Panc1 (cell line): ENCODE measurements around the gene POLD2. TPM values are rescaled to one million over a fixed set of nuclear protein-coding genes. Genes with fewer than 3 reads are reported as not detected.

Source experiments
- ATAC-seq: fragments of 200-7000 bp; cut with Tn5 transposase; 2 replicates; pipeline ENCODE4 v1.9.1; 2020; ENCODE audit warnings: mild to moderate bottlenecking, moderate library complexity
- BruUV-seq: library from RNA; stranded (reverse); fragments of 400-500 nt; replicated peaks from 2 replicates; lab custom pipeline; 2021; lab: Mats Ljungman, UMichigan
- CTCF ChIA-PET: fragments of 300-600 bp; sonication (Branson Sonifier 250); formaldehyde crosslinking; loops from one replicate; lab custom pipeline; 2022; ENCODE audit warnings: antibody characterized with exemption; lab: Charles Lee
- POLR2A ChIA-PET: fragments of 300-600 bp; sonication (Branson Sonifier 250); formaldehyde crosslinking; loops from one replicate; lab custom pipeline; 2022; ENCODE audit warnings: antibody characterized with exemption; lab: Charles Lee
- DNase-seq: peaks from one replicate; pipeline ENCODE4 v3.0.0-alpha.2; 2010; ENCODE audit warnings: low read depth, low spot score
- H3K27ac ChIP-seq: 2 replicates; pipeline ENCODE4 v1.5.1; 2011; ENCODE audit warnings: mild to moderate bottlenecking, low read length, inconsistent platforms
- H3K27me3 ChIP-seq: fragments of 200-500 bp; sonication (Bioruptor generic); 2 replicates; pipeline ENCODE4 v1.6.0; 2014; ENCODE audit warnings: low read length, inconsistent platforms; ENCODE audit not compliant: control insufficient read depth, insufficient read depth
- H3K36me3 ChIP-seq: fragments of 200-500 bp; sonication (Bioruptor generic); 2 replicates; pipeline ENCODE4 v1.5.1; 2014; ENCODE audit warnings: inconsistent platforms, mild to moderate bottlenecking, low read length, moderate library complexity; ENCODE audit not compliant: control insufficient read depth, insufficient read depth
- H3K4me1 ChIP-seq: 2 replicates; pipeline ENCODE4 v1.5.1; 2011; ENCODE audit warnings: inconsistent platforms, mild to moderate bottlenecking, low read length, moderate library complexity; ENCODE audit not compliant: control insufficient read depth, insufficient read depth
- H3K4me3 ChIP-seq, 2 experiments: 2 replicates each; pipeline ENCODE4 v1.5.1; 2011 to 2012; ENCODE audit warnings: low read depth in 2 of 2, low read length in 2 of 2, mild to moderate bottlenecking in 2 of 2, inconsistent platforms in 1 of 2, moderate library complexity in 1 of 2
- H3K9me3 ChIP-seq: fragments of 200-500 bp; sonication (Bioruptor generic); 2 replicates; pipeline ENCODE4 v1.5.1; 2014; ENCODE audit warnings: low read depth, mild to moderate bottlenecking, inconsistent platforms, low read length, moderate library complexity; ENCODE audit not compliant: control insufficient read depth, insufficient read depth
- CTCF ChIP-seq: fragments of 450-650 bp; IDR thresholded peaks from 2 replicates; pipeline ENCODE4 v1.5.1; 2017; ENCODE audit warnings: mild to moderate bottlenecking
- POLR2AphosphoS5 ChIP-seq: IDR thresholded peaks from 2 replicates; pipeline ENCODE4 v1.6.1; 2012; ENCODE audit warnings: mild to moderate bottlenecking, low read depth, low read length, moderate library complexity
- REST ChIP-seq, 2 experiments: IDR thresholded peaks; 2 replicates each; pipeline ENCODE4 v1.6.1; 2011 to 2012; ENCODE audit warnings: low read depth in 2 of 2, control low read depth in 1 of 2, low read length in 1 of 2, mild to moderate bottlenecking in 1 of 2, moderate library complexity in 1 of 2; ENCODE audit not compliant: insufficient read depth in 1 of 2
- SIN3A ChIP-seq: IDR thresholded peaks from 2 replicates; pipeline ENCODE4 v1.6.1; 2012; ENCODE audit warnings: low read depth, mild to moderate bottlenecking, low read length, moderate library complexity, borderline replicate concordance; ENCODE audit not compliant: insufficient read depth
- TCF7L2 ChIP-seq: IDR thresholded peaks from 2 replicates; pipeline ENCODE4 v1.6.1; 2011; ENCODE audit warnings: mild to moderate bottlenecking, low read depth, low read length, inconsistent platforms
- in situ Hi-C: cut with HindIII; loops from 2 replicates; pipeline ENCODE4 v1.10.0; 2016; ENCODE audit warnings: low sequenced_read_pairs, low pct_unique_long_range_greater_than_20kb
- intact Hi-C: fragments of 100-400 bp; cut with micrococcal nuclease; formaldehyde crosslinking; loops from one replicate; pipeline ENCODE4 v1.10.0; 2022; ENCODE audit not compliant: unreplicated experiment
- total RNA-seq: library from RNA; stranded (reverse); gene quantifications from one replicate; pipeline ENCODE4 v1.2.1, GENCODE V29; 2021; ENCODE audit not compliant: unreplicated experiment

The POLD2 gene
- total RNA-seq, 1 experiment from 2014 or later, result 195 TPM

- ATAC-seq, result no peak
- CTCF ChIA-PET, result interaction anchor here (0.6 kb wide), 1 partner anchor 10 kb away, joined by 7 read pairs; no protein-coding TSS in a partner anchor
- in situ Hi-C loops, result no loop called here
- Histone ChIP-seq H3K9me3 (no peaks in the 10 kb centered on the region), H3K4me1 (peaks cover 10% of the 10 kb centered on the region; the same call in 1 of the 2 replicates), H3K27me3 (no peaks in the 10 kb centered on the region), H3K27ac (no peak overlapping the region), H3K36me3 (no peaks in the 10 kb centered on the region; the same call in 1 of the 2 replicates), H3K4me3 (no peak overlapping the region)
- no TSS peak for BruUV-seq
- POLR2A ChIA-PET, result no interaction called here
- intact Hi-C loops, result no loop called here
- DNase-seq, result no peak
- TF ChIP-seq SIN3A (no peak), TCF7L2 (no peak), CTCF (no peak), REST (IDR thresholded peaks at IDR 0.05; ENCODE audit: insufficient read depth in 1 of 2, low read depth in 2 of 2, low read length in 1 of 2) (no peak), POLR2AphosphoS5 (no peak)
Measured at GRCh38 chr7:44079331-44080021, 43.9 kb downstream of the POLD2 start.

GRCh38 chr7:44078521-44078920 is 44.8 kb downstream of the POLD2 start:
- intact Hi-C loops (no loop called here), in situ Hi-C loops (no loop called here)
- H3K4me3 ChIP-seq, result no peak overlapping the region
- no peak overlapping the region for H3K27ac ChIP-seq
- no peaks in the 10 kb centered on the region for H3K9me3 ChIP-seq
- TF ChIP-seq TCF7L2 (no peak), REST (IDR thresholded peaks at IDR 0.05; ENCODE audit: insufficient read depth in 1 of 2, low read depth in 2 of 2, low read length in 1 of 2) (no peak), SIN3A (no peak), CTCF (no peak), POLR2AphosphoS5 (no peak)
- no peak for ATAC-seq
- BruUV-seq, result no TSS peak
- CTCF ChIA-PET, result no interaction called here
- POLR2A ChIA-PET, result no interaction called here
- no peak for DNase-seq
- H3K4me1 ChIP-seq, result peaks cover 10% of the 10 kb centered on the region; the same call in 1 of the 2 replicates
- no peaks in the 10 kb centered on the region for H3K27me3 ChIP-seq
- no peaks in the 10 kb centered on the region; the same call in 1 of the 2 replicates for H3K36me3 ChIP-seq
